GM21576 (cell line): ENCODE measurements around the gene UBE2G1.
A peak's percentile ranks its signal among the peaks of the same experiment; 100 is the strongest.
"Not testable (repeated sequence)": the region's sequence is repeated elsewhere in the genome, so short reads cannot be mapped to it uniquely, and the experiment has no call there.

Source experiments
- ATAC-seq: cut with Tn5 transposase; IDR thresholded peaks from one replicate; pipeline ENCODE4 v1.9.1; 2021; ENCODE audit warnings: mild to moderate bottlenecking, moderate library complexity; ENCODE audit not compliant: unreplicated experiment

UBE2G1 gene, protein sequence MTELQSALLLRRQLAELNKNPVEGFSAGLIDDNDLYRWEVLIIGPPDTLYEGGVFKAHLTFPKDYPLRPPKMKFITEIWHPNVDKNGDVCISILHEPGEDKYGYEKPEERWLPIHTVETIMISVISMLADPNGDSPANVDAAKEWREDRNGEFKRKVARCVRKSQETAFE

DNA sequence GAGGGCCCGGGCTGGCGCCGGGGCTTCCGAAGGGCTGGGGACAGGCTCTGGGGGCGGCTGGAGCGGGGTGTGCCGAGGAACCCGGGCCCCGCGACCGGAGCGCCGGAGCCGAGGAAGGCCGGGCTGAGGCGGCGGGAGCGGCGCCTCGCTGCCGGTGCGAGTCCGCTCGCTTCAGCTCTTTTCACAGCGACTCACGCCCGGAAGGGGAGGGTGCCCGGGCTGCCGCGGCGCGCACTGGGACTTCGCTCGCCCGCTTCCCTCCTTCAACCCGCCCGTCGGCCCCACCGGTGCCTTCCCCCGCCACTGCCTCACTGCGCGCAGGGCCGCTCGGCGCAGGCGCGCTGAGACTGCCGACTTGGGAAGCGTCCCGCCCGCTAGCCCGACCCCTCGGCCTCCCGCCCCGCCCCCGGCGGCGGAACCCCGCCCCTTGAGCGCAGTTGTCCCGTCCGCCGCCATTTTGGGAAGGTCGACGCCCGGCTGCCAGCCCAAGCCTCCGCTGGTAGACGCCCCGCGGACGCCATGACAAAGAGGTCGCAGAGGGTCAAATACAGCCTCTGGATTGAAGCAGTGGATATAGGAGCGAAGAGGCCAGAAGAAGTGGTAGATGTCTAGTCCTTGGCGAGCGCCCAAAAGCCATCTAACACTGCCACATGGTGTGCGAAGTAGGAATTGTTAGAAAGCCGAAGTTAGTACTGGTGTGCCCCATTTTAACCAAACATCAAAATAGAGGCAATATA lies at the start of gene UBE2G1:
Gene UBE2G1, minus strand, starts transcription at position 349 of the 737 bp plus-strand sequence. CDS start 359 bp downstream, outside the sequence.
- peak; percentile 53 for ATAC-seq

DNA sequence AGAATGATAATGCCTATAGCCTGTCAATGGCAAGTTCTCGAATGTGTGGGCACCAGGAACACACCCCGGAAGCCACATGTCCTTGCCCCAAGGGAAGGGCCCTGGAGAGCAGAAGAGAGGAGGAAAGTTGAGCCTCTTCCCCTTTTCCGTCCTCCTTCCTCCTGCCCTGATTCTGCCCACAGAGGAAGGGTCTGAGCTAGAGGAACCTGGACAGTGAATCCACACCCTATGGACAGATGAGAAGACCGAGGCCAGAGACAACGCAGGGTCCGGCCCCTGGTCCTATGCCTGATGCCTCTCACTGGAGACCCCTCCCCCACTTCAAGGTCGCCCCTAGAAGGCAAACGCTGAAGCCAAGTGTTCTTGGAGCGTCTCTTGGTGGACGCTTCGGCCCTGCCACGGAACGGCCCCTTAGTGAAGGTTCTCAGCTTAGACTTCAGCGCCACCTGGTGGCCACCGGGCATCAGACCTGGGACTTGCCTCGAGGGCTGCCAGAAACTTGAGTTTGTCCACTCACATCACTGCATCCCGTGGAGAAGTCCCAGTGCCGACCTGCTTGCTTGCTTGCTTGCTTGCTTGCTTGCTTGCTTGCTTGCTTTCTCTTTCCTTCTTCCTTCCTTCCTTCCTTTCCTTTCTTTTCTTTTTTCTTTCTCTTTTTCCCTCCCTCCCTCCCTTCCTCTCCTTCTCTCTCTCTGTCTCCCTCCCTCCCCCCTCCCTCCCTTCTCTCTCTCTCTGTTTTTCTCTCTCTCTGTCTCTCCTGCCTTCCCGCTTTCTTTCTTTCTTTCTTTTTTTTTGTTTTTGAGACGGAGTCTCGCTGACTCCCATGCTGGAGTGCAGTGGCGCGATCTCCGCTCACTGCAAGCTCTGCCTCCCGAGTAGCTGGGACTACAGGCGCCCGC lies 46.7 kb upstream of the UBE2G1 start:
- ATAC-seq = peak; percentile 56

DNA sequence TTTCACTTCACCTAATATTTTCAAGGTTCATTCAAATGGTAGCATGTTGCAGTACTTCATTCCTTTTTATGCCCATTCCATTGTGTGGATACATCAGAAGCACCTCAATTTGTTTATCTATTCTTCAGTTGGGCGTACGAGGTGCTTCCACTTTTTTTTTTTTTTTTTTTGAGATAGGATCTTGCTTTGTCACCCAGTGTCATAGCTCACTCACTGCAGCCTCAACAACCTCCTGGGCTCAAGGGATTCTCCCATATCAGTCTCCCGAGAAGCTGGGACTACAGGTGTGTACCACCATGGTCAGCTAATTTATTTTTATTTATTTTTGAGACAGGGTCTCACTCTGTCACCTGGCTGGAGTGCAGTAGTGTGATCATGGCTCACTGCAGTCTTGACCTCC lies 44.7 kb upstream of the UBE2G1 start:
- ATAC-seq = no peak

DNA sequence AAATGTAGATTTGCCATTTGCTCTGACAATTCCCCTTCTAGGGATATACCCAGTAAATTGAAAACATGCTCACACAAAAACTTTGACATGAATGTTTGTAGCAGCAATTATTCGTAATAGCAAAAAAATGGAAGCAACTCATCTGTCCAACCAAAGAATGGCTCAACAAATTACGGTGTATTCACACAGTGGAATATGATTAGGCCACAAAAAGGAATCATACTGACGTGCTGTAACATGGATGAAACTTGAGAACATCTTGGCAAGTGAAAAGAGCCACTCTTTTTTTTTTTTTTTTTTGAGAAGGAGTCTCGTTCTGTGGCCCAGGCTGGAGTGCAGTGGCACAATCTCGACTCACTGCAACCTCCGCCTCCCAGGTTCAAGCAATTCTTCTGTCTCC lies 43.2 kb upstream of the UBE2G1 start:
- no peak for ATAC-seq

DNA sequence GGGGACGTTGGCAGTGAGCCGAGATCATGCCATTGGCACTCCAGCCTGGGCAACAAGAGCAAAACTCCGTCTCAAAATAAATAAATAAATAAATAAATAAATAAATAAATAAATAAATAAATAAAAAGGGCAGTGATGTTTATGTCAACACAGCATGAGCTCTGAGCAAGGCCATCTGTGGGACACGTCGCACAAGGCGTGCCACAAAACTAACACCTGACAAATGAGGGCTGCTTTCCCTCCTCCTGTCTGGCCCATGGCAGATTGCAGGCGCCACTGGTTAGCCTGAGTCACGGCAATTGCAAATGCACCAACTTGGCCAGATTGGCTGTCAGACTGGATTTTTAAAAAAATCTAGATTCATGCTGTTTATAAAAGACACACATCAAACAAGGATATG lies 41.4 kb upstream of the UBE2G1 start:
- no peak for ATAC-seq

DNA sequence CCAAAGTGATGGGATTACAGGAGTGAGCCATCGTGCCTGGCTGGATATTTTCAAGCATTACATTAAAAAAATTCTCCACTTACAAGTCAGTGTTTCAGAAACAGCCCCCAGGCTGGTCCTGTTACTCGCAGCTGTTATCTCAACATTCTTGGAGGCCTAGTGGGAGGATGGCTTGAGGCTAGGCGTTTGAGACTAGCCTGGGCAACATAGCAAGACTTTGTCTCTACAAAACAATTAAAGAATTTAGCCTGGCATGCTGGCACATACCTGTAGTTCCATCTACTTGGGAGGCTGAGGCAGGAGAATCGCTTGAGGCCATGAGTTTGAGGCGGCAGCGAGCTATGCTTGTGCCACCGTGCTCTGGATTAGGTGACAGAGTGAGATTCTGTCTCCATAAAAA lies 40.7 kb upstream of the UBE2G1 start:
- ATAC-seq = no peak

DNA sequence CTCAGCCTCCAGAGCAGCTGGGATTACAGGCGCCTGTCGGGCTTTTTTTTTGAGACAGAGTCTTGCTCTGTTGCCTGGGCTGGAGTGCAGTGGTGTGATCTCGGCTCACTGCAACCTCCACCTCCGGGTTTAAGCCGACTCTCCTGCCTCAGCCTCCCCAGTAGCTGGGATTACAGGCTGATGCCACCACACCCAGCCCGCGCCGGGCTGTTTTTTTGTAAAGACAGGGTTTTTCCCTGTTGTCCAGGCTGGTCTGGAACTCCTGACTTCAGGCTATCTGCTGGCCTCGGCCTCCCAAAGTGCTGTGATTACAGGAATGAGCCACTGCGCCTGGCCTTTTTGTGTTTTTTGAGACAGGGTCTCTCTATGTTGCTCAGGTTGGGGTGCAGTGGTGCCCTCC lies 39.9 kb upstream of the UBE2G1 start:
- no peak for ATAC-seq

DNA sequence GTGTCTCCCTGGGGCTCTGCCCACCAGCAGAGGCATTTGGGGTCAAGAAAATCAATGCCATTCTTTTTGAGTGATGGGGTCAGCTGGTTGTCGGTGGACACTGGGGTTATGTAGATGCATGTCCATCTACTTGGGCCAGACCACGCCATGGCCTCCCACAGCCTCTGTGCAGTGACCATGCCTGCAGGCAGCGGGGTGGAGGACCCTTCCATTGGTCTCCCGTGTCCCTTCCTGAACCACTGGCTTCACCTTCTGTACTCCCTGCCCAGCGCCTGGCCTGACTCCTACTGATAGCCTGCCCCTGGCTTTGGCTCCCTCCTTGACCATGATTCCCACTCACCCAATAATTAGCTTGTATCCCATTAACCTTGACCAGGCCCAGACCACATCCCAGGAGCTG lies 39.2 kb upstream of the UBE2G1 start:
- ATAC-seq = no peak

DNA sequence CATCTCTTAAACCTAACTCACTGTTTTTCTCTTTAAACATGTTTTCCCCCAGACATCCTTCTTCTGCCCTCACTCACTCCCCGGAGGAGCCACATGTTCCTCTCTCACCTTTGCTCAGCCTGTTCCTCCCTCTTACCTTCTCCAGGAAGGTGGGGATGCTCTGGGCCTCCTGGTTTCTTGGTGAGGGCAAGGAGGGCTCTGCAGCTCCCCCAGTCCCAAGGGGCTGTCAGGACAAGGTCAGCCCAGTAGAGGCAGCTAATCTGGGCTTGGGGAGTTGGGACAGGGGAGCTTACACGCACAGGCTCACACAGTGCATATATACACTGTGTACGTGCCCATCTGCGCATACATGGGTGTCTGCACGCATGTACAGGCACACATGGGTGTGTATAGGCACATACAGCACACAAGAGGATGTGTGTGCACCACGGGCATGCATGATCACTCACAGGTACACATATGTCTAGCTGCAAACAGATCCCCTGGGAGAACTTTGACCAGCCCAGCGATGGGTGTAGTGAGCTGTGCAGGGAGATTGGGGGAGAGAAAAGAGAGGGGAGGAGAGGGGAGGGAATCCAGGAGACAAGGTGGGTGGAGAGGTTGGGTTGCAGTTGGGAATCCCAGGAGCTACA lies 38.7 kb upstream of the UBE2G1 start:
- ATAC-seq = no peak

DNA sequence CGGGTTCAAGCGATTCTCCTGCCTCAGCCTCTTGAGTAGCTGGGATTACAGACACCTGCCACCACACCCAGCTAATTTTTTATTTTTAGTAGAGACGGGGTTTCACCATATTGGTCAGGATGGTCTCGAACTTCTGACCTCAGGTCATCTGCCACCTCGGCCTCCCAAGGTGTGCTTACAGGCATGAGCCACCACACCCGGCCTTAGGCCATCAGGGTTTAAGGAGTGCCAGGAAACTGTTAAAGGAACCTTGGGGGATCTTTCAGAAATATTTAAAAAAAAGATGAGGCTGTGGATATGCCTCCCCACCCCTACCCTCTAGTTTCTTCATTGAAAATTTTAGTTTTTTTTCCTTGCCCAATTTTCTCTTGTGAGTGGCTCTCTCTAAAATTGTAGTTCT lies 31.4 kb upstream of the UBE2G1 start:
- no peak for ATAC-seq

DNA sequence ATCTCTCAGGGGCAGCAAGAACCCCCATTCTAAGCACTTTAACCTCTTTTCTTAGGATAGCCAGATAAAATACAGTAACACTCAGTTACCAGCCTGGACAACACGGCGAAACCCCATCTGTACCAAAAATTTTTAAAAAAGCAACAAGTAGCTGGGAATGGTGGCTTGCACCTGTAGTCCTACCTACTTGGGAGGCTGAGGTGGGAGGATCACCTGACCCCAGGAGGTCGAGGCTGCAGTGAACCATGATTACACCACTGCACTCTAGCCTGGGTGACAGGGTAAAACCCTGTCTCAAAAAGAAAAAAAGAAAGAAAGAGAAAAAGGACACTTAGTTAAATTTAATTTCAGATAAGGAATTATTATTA lies 28.6 kb upstream of the UBE2G1 start:
- ATAC-seq = no peak

DNA sequence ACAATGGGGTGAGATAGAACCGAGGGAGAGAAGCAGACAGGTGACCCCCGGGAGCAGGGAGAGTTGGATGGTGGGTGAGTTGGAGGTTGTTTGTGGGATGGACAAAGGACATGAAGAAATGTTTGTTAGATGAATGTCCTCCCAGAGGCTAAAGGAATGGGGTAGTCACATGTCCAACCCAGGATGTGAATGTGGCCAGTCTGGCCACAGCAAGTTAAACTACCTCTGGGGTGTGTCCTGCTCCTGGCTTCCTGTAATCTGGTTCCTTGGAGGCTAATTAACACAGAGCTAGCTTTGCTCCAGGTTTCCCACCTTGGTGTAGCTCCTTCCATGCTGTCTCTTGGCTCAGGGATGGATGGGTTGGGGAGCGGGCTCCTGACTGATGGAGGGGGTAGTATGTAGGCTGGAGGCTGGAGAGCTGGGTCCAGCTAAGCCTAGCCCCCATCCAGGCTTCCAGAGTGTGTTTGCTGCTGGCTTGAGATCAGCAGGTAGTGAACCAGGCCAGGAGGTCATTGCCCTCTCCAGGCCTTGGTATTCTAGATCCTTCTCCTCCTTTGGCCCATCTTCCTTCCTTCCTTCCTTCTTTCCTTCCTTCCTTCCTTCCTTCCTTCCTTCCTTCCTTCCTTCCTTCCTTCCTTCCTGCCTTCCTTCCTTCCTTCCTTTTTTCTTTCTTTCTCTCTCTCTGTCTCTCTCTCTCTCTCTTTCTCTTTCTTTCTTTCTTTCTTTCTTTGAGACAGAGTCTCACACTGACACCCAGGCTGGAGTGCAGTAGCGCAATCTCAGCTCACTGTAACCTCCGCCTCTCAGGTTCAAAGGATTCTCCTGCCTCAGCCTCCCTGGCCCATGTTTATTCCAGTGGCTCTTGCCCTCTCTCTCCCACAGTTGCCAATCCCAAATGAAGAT lies 28.0 kb upstream of the UBE2G1 start:
- ATAC-seq = no peak

DNA sequence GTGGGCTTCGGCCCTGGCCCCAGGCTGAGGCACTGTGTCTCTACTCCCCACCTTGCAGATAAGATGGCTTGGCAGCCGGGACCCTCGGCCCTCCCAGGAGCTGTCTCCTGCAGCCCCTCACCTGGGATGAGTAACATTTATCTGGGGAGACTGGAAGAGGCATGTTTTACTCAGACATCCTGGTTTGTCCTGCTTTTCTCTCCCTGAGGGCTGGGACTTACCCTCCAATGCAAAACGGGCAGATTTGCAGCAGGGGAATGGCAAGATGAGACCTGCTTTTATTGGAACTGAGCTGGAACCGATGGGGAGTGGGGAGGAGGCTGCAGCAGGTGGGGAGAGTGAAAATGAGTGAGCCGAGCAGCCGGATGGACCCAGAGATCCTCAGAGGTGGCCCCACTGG lies 27.3 kb upstream of the UBE2G1 start:
- ATAC-seq = no peak

DNA sequence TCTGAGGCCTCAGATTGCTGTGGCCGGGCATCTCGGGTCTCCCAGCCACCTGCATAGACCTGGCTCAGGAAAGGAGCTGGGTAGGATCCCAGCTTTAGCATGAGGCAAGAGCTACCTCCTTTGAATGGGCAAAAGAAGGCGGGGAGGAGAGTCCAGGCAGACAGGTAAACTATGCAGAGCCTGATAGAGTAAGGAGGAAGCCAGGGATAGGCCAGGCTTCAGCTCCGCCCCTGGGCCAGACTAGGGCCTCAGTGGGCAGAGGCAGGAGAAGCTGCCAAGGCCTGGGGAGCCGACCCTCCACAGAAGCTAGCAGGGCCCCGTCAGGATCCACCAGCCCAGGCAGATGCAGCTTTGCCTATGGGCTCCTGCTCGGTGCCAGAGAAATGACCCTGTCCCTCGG lies 22.6 kb upstream of the UBE2G1 start:
- ATAC-seq = no peak

DNA sequence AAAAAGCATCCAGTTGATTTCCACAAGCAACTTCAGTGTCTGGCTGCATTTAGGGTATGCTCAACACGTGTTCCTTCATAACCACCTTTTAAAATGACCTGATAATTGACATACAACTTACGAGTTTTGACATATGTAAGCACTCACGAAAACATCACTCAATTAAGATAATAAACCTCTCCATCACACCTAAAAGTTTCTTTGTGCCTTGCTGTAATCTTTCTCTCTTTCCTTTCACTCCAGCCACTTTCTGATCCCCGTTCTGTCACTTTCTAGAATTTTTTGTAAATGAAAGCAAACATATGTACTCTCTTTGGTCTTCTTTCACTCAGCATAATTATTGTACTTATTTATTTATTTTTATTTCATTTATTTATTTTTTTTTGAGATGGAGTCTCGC lies 20.7 kb upstream of the UBE2G1 start:
- no peak for ATAC-seq

DNA sequence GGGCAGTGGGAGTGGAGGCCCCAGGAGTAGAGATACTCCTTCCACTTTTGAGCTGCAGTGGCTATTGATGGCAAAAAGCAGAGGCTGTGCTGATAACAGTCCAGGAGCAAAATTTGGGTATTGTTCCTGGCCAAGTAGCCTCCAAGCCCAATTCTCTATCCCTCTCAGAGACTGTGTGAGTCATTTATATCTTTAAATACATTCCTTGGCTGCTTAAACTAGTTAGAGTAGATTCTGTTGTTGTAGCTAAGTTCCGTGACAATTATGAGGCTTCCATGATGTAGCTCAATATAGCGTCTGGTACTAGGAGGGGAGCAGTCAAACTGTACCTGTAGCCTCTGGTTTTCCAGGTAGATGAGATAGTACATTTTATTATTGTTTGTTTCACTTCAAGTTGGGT lies 19.9 kb upstream of the UBE2G1 start:
- no peak for ATAC-seq

DNA sequence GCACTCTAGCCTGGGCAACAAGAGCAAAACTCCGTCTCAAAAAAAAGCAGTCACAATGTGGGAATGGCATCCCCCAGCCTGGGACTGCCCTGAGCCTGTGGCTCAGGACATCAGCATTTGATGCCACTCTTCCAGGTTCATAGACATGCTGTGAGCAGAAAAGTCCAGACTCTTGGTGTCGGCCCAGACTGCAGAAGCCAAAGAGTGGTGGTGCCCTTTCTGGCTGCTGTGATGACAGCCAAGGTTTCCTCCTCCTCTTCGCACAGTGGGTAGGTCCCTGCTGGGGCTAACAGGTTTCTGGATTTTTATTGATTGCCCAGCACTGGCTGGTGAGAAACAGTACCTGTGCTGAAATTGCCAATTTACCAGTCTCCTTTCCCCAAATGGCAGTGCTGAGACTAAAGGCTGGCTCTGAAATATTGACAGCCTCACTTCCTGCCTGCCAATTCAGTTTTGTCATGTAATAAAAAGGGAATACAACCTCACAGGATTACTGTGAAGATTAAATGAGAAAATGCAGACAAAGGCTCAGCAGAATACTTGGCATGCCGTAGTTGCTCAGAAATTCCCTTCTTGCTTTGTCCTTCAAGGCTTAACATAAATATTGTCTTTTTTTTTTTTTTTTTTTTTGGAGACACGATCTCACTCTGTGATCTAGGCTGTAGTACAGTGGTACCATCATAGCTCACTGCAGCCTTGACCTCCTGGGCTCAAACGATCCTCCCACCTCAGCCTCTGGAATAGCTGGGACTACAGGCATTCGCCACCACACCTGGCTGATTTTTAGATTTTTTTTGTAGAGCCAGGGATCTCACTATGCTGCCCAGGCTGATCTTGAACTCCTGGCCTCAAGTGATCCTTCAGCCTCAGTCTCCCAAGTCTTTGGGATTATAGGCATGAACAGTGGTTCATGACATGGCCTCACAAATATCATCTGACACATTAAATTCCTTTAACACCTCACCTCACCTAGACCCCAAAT lies 15.5 kb upstream of the UBE2G1 start:
- ATAC-seq = no peak

DNA sequence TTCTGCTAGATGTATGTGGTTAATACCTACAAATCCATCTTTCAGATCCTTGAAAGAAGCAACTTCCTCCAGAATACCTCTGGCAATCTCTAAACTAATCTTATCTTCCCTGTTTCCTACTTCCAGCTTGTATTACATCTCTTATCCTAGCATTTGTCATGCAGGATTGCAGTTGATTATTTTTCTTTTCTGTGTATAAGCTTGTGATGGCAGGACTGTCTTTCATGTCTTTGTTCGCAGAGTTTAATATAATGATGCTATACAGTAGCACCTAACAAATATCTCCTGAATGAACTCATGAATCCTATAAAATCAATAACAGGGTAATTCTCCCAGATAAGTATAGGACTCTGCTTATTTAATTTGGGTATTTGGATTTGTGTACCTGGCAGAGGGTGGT lies 12.2 kb upstream of the UBE2G1 start:
- ATAC-seq = no peak

DNA sequence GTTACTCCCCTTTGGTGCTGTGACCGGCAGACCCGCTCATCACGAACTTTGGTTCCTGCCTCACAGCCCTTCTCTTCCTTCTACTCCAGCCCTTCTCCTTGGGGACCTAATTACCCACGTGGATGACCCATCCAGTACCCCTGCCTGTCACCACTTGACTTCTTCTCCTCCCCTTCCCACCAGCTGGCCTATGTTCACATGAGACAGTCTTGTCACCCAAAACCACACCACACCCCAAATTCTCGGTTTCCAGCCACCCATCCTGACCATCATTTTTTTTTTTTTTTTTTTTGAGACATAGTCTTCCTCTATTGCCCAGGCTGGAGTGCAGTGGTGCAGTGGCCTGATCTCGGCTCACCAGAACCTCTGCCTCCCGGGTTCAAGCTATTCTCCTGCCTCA lies 10.8 kb upstream of the UBE2G1 start:
- ATAC-seq = not testable (repeated sequence)
